Stimulated activated CD8-positive, alpha-beta memory T cell treated with anti-CD3 and anti-CD28 coated beads, Interleukin-7, amount 100 ng/mL, for 4 hours (primary cell): Measurements from ENCODE around the gene IRF6.
A peak's percentile ranks its signal among the peaks of the same experiment; 100 is the strongest.

ENCODE experiments used
- DNase-seq, 2 donors: peaks; one replicate each; pipeline ENCODE4 v3.0.0-alpha.2; 2020; ENCODE audit warnings: low read depth in 2 of 2

IRF6 gene

DNA sequence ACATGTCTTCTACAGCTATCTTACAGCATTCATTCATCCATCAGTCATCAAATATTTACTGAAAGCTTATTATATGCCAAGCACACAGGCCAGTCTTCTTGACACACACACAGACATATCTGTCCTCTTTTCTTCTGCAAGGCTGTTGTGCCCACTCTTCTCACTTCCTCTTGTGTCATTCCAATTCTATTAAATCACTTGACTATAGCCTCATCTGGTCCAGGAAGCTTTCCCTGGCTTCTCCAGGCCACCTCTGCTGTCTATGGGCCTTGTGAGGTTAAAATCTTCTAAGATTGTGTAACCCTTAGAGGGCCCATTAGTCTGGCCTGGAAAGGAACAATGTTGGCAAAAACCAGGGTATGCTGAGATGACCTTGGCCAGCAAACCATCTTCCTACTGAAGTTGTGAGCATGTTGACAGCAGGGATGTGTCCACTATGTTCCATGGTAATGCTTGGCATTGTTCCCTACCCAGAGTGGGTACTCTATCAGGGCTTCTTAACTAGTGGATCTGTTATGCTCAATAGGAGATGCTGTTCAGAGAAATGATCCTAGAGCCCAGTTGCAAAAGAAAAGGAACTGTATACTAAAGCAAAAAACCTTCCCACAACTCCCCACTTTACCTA lies 44.8 kb downstream of the IRF6 start:
- DNase-seq, result no peak

DNA sequence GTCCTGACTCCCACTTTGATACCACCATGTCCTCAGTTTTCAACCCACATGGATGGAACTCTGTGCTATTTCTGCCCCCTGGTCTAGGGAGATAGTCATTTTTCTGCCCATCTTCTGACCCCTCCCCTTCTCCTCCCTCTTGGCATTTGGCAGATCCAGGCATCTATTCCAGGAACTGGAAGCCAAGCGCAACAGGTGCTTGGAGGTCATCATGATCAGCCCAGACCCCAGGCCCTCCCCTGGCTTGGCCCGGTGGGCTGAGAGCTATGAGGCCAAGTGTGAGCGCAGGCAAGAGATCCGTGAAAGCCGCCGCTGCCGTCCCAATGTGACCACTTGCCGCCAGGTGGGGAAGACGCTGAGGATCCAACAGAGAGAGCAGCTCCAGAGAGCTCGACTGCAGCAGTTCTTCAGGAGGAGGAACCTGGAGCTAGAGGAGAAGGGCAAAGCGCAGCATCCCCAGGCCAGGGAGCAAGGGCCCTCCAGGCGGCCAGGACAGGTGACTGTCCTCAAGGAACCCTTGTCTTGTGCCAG lies 46.0 kb downstream of the IRF6 start:
- no peak for DNase-seq

GRCh38 chr1:209758400-209758799 lies 47.5 kb downstream of the IRF6 start:
- DNase-seq, result no peak

DNA sequence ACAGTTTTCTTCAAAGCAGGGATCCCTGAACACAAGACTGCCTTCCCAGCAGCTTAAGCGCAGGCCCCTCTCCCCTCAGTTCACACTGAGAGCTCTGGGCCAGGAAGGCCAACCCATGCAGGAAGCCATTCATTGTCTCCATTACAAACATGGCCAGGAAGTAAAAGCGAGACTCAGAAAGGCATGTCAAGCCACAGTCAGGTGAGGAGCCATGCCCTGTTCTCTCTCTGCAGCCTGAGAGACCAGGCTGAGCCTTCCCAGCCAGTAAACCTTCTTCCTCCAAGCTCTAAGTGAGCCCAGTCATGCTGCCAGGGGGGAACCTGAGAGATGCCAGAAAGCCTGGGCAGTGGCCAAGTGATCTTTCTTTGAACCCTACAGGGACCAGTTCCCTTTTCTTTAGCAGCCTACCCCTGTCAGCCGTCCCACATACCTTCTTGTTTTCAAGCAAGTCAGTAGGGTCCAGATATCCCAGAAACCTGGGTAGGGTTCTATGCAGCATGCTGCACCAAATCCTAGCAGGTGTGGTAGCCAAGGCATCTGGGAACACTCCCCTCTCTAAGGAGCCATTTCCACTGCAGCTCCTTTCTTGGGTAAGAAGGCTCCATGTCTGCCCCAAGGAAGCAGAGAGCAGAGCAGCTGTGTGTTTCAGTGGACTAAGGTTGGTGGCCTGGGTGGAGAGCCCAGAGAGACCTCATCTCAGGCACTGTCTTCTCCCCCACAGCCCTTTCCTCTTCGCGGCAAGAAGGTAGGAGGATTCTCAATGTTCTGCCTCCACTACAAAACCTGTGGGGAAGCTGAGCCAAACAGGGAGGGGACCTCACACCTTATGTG lies 49.1 kb downstream of the IRF6 start:
- DNase-seq, result no peak

GRCh38 chr1:209755926-209756614 lies 49.9 kb downstream of the IRF6 start, which contains the start of gene TRAF3IP3:
TSS of gene TRAF3IP3 (plus strand) at chr1:209756053. CDS start at chr1:209760040, 3,987 bp downstream.
- peak; percentile 58 to 62 for DNase-seq

DNA sequence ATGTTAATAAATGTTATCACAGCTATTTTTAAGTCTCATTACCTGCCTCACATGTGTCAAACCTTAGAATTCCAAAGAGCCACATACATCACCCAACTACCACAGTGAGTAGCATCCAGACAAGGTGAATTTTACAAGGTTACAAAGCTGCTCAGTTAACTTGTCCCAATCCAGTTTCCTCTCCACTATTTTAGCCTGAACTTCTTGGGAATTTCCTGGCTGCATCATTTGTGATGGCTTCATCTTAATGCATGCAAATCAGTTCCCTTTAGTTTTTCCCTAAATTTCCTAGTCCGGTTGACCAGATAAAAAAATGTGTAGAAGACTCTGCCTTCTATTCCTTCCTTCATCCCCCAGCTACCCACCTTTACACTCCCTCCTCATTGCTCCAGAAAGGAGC lies 50.7 kb downstream of the IRF6 start:
- no peak for DNase-seq

DNA sequence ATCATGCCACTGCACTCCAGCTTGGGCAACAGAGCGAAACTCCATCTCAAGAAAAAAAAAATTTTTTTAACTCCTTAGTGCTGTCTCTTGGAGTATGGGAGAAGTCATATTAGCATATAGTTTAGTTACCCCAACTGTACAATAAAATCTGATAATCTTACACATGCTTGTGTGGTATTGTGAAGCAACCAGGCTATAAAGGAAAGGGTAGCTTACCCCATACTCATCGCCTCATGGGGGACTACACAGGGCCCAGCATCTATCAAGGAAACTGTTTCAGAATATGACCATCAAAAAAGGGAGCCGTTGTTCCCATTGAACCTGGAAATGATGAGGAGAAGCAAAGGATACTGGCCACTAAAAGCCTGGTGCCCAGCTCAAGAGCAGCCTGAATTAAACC lies 53.1 kb downstream of the IRF6 start:
- DNase-seq, result no peak

DNA sequence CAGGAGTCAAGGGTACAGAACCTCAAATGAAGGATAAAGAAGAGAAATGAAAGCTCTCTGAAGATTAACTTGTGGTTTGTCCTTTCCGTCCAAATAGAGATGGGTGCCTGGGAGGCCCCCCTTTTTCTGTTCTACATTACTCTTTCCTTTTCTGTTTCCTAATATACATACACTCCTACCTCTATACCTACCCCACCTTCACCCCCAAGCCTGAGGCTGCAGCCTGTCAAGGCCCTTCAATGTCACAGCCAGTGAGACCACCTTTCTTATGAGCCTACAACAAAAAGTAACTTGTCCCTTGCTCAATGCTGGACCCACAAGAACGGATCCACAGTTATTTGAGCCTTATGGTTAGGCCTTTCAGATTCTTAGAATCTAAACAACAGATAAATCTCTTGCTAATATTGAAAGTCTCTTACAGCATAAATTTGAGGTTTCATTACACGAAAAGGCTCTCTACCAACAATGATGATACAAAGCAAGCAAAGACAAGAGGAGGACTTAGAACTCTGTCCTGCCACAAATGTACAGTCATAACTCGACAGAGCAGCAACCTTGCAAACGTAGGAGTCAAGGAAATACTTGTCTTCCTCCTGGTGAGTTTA lies 54.2 kb downstream of the IRF6 start:
- no peak for DNase-seq

DNA sequence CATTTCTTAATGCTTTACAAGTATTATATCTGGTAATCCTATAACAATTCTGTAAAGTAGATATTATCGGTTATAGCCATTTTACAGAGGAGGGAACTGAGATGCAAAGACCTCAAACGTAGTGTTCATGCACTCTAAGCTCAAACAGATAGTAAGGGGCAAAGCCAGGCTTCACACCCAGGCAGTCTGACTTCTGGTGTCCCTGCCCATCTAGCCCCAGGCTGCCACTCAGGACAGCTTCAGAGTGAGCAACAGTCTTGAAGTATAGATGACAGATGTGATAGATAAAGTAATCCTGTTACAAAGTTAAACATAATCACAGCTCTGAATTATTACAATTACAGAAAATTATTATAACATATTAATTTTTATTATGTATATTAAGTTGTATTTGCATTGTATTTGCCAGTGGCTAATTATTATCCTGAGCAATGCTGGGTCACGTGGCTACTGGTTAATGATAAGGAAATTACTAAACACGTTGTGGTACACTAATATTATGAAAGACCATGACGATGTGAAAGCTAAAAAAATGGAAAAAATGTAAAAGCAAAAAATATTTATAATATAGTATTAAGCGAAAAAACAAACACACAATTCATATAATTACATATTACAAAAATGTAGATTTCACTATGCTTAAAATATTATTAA lies 56.1 kb downstream of the IRF6 start:
- no peak for DNase-seq

GRCh38 chr1:209749205-209749604 lies 56.7 kb downstream of the IRF6 start:
- DNase-seq, result no peak

DNA sequence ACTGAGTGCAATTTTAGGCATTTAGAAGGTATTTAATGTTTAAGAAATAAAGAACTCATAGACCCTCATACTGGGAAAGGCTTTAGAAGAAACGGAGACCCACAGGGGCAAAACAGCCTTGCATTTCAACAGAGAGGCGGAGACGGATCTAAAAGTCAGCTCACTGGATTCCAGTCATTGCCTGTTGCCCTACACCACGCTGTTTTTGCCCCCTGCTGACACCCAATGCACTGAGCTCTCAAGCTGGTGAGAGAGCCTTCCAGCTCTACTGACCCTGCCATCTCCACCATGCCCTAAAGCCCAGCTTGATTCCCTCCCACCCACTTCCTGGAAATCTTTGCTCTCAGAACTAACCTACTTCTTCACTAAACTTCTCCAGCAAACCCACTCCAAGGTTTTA lies 57.3 kb downstream of the IRF6 start:
- DNase-seq, result no peak

- peak; percentile 57 to 71 for DNase-seq
Measured at GRCh38 chr1:209747580-209748262, 58.2 kb downstream of the IRF6 start.

- no peak for DNase-seq
Measured at GRCh38 chr1:209746451-209747165, 59.3 kb downstream of the IRF6 start.

DNA sequence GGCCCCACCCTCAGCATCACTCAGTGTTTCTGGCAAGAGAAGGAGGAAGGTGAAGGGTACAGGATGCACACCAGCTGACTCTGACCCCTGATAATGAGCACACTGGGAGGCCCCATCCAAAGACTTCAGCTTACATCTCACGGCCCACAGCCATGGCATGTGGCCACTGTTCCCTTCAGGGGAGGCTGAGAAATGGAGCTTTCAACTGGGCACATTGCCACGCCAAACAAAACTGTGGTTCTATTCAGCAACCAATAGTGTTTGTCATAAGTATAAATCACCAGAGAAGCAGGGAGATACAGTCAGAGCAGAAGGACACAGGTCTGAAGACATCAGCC lies 62.8 kb downstream of the IRF6 start:
- DNase-seq, result no peak

DNA sequence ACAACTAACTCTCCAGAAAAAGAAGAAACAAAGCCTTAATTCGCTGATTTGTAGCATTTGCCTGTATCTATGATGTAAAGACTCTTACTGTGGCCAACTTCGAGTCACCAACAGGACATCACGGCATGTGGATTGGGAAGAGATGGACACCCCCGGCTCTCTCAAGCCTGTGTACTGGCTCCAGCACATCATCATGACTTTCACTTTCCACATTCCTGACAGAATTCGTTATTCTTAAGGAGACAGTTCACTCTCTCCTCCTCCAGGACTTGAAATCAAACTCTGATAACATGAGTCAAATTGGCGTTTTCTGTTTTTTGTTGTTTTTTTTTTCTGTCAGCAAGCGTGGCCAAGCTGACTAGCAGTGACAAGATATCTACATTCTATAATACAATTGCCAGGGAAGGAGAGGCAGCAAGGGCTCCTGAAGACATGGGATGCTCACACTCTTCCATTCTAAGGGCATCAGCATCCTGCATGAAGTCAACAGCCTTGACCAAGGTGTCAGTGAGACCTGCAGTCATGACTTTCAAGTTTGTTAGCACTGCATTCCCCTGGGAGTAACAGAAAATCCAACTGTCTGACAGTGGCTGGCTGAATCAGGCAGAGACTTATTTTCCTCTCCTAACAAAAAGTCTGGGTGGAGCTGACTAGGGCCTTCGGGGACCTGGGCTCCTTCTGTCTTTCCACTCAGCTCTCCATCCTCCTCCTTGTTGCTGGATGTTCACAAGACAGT lies 63.4 kb downstream of the IRF6 start:
- no peak for DNase-seq

DNA sequence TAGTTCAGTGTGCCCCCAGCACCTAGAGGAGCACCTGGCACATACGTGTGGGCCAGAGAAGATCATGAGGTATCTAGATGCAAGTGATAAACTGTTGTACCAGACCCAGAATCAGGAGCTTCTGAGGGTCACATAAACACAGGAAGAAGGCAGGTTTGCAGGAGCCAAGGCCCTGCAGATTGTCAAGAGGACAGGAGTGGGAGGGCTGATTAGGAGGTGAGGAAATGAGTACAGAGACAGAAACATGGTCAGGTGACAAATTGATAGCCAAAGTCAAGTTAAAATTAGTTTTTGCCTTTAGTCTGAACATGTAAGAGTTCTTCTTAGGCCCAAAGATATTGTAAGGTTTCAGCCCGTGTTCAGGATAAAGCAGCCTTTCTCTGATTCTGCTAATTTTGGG lies 64.1 kb downstream of the IRF6 start:
- DNase-seq, result no peak

- DNase-seq, result no peak
Measured at GRCh38 chr1:209741193-209741592, 64.7 kb downstream of the IRF6 start.

- no peak for DNase-seq
Measured at GRCh38 chr1:209738270-209738669, 67.7 kb downstream of the IRF6 start.

DNA sequence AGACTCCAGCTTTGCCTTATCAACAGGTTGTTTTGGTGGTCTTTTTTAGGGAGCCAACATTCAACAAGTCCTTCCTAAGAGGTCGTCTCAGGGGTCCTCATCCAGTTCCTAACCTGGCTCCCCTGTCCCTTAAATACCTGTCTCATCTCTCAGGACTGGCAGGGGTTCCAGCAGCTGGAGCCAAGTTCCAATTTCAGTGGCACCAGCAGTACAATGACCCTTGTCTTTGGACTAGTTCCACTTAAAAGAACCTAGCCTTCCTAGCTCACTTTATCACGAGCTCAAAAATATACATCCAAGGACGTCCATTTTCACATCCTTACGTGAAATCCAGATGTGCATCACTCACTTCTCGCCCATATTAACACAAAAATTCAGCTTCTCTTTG lies 68.8 kb downstream of the IRF6 start:
- no peak for DNase-seq
